CD14-positive monocyte (primary cell): ENCODE results near the gene UNC13C. TPM values are rescaled to one million over a fixed set of nuclear protein-coding genes. Genes with fewer than 3 reads are reported as not detected.
A peak's percentile ranks its signal among the peaks of the same experiment; 100 is the strongest.
"Not testable (repeated sequence)": the region's sequence is repeated elsewhere in the genome, so short reads cannot be mapped to it uniquely, and the experiment has no call there.

Experiments
- DNase-seq, 3 donors: peaks; one replicate each; pipeline ENCODE4 v3.0.0-alpha.2; 2011 to 2022
- H2AFZ ChIP-seq: 2 replicates; pipeline ENCODE4 v1.6.0; 2012; ENCODE audit warnings: mild to moderate bottlenecking, low read depth, low read length, inconsistent platforms; ENCODE audit not compliant: insufficient read depth, poor library complexity, severe bottlenecking
- H3K27ac ChIP-seq, 2 donors: 1 replicate in 1 of 2; 2 replicates in 1 of 2; pipeline ENCODE4 v1.5.1; 2012 to 2013; ENCODE audit warnings: low read length in 2 of 2, control low read depth in 1 of 2, inconsistent platforms in 1 of 2, low read depth in 1 of 2, mild to moderate bottlenecking in 1 of 2
- H3K27me3 ChIP-seq, 2 donors: one replicate each; pipeline versions ENCODE4 v1.6.0 to v1.6.1; 2011 to 2013; ENCODE audit warnings: low read length in 2 of 2; ENCODE audit not compliant: control insufficient read depth in 2 of 2, insufficient read depth in 2 of 2
- H3K36me3 ChIP-seq, 2 donors: replicated peaks in 1 of 2; 1 replicate in 1 of 2; 2 replicates in 1 of 2; pipeline versions ENCODE4 v1.5.1 to v1.6.1; 2012 to 2013; ENCODE audit warnings: low read length in 2 of 2, control low read depth in 1 of 2, inconsistent platforms in 1 of 2, mild to moderate bottlenecking in 1 of 2; ENCODE audit not compliant: insufficient read depth in 2 of 2, control insufficient read depth in 1 of 2
- H3K4me1 ChIP-seq, 2 donors: 1 replicate in 1 of 2; 2 replicates in 1 of 2; pipeline versions ENCODE4 v1.5.1 to v1.6.1; 2012 to 2013; ENCODE audit warnings: low read length in 2 of 2, control low read depth in 1 of 2, inconsistent platforms in 1 of 2, mild to moderate bottlenecking in 1 of 2, moderate library complexity in 1 of 2; ENCODE audit not compliant: insufficient read depth in 2 of 2, control insufficient read depth in 1 of 2
- H3K4me2 ChIP-seq: replicated peaks from 2 replicates; pipeline ENCODE3; 2012; ENCODE audit warnings: low read length, moderate library complexity, mild to moderate bottlenecking; ENCODE audit not compliant: poor library complexity, severe bottlenecking; ENCODE audit errors: extremely low read depth
- H3K4me3 ChIP-seq, 3 experiments: fragments of 200-600 bp in 1 of 3; sonication (generic) in 1 of 3; replicated peaks in 1 of 3; 1 replicate in 2 of 3; 2 replicates in 1 of 3; pipeline ENCODE4 v1.5.1; 2011 to 2013; ENCODE audit warnings: low read length in 3 of 3, mild to moderate bottlenecking in 3 of 3, control low read depth in 2 of 3, low read depth in 2 of 3, inconsistent platforms in 1 of 3, moderate library complexity in 1 of 3
- H3K79me2 ChIP-seq: 2 replicates; pipeline ENCODE4 v1.6.0; 2012; ENCODE audit warnings: mild to moderate bottlenecking, control low read depth, inconsistent platforms, low read length, moderate library complexity; ENCODE audit not compliant: insufficient read depth
- H3K9ac ChIP-seq: 2 replicates; pipeline ENCODE4 v1.6.0; 2017; ENCODE audit warnings: low read length, mild to moderate bottlenecking; ENCODE audit not compliant: insufficient read depth, poor library complexity, severe bottlenecking
- H3K9me3 ChIP-seq, 2 donors: replicated peaks in 1 of 2; 1 replicate in 1 of 2; 2 replicates in 1 of 2; pipeline versions ENCODE4 v1.5.1 to v1.6.1; 2012 to 2013; ENCODE audit warnings: low read length in 2 of 2, control low read depth in 1 of 2; ENCODE audit not compliant: control insufficient read depth in 1 of 2, insufficient read depth in 1 of 2
- H4K20me1 ChIP-seq: 2 replicates; pipeline ENCODE4 v1.6.0; 2012; ENCODE audit warnings: mild to moderate bottlenecking, low read length, control low read depth, moderate library complexity; ENCODE audit not compliant: insufficient read depth
- H3K27ac Mint-ChIP-seq, 7 donors: one replicate each; pipeline ENCODE4 v1.8.0; 2020; ENCODE audit warnings: mild to moderate bottlenecking in 7 of 7, mixed read lengths in 7 of 7, moderate library complexity in 6 of 7, inconsistent platforms in 2 of 7
- H3K27me3 Mint-ChIP-seq, 3 donors: one replicate each; pipeline ENCODE4 v1.8.0; 2021 to 2022; ENCODE audit warnings: low read depth in 3 of 3, mild to moderate bottlenecking in 3 of 3, mixed read lengths in 3 of 3, moderate library complexity in 3 of 3, inconsistent platforms in 1 of 3
- H3K36me3 Mint-ChIP-seq, 2 donors: one replicate each; pipeline ENCODE4 v1.8.0; 2020; ENCODE audit warnings: mixed read lengths in 2 of 2, inconsistent platforms in 1 of 2, mild to moderate bottlenecking in 1 of 2
- H3K4me1 Mint-ChIP-seq: one replicate; pipeline ENCODE4 v1.8.0; 2020; ENCODE audit warnings: mild to moderate bottlenecking, mixed read lengths
- H3K4me3 Mint-ChIP-seq, 2 donors: one replicate each; pipeline ENCODE4 v1.8.0; 2020; ENCODE audit warnings: mild to moderate bottlenecking in 2 of 2, mixed read lengths in 2 of 2, moderate library complexity in 1 of 2
- H3K9me3 Mint-ChIP-seq, 7 donors: one replicate each; pipeline ENCODE4 v1.8.0; 2020 to 2022; ENCODE audit warnings: mixed read lengths in 7 of 7, mild to moderate bottlenecking in 6 of 7, moderate library complexity in 6 of 7, inconsistent platforms in 2 of 7
- CTCF ChIP-seq: fragments of 200-600 bp; IDR thresholded peaks from one replicate; pipeline ENCODE4 v1.8.0; 2022; ENCODE audit warnings: antibody characterized with exemption, mild to moderate bottlenecking
- WGBS: methylation state at CpG from one replicate; pipeline ENCODE4 v1.1.5; 2013; ENCODE audit warnings: missing lambda C conversion rate; ENCODE audit not compliant: insufficient coverage; 5-methylcytosine and 5-hydroxymethylcytosine counted together
- intact Hi-C, 2 donors: fragments of 100-400 bp; cut with micrococcal nuclease; formaldehyde crosslinking; loops; one replicate each; pipeline versions ENCODE4 v1.15.0 to v1.15.1; 2023
- polyA plus RNA-seq, 3 donors: library from polyadenylated mRNA; depleted of rRNA in 1 of 3; unstranded in 2 of 3; stranded (reverse) in 1 of 3; fragments of 300-500 nt in 2 of 3; fragments of >200 nt in 1 of 3; fragmentation: Illumina TruSeq in 2 of 3; gene quantifications; 1 replicate in 2 of 3; 2 replicates in 1 of 3; pipeline ENCODE4 v1.2.3, GENCODE V29; 2012 to 2021

Gene UNC13C
- polyA plus RNA-seq, 3 donors: not detected

GRCh38 chr15:54428596-54428995, 450.4 kb downstream of the UNC13C start:
- DNase-seq: no peak
- Histone ChIP-seq H3K27me3 (no peaks in the 10 kb centered on the region), H3K4me2 (no peak overlapping the region), H3K9ac (no peak overlapping the region), H3K36me3 (no peaks in the 10 kb centered on the region), H3K4me3 (no peak overlapping the region), H3K9me3 (peaks cover 0 to 14% of the 10 kb centered on the region in 2 donors), H4K20me1 (no peaks in the 10 kb centered on the region), H2AFZ (no peak overlapping the region), H3K4me1 (no peaks in the 10 kb centered on the region), H3K27ac (no peak overlapping the region), H3K79me2 (no peaks in the 10 kb centered on the region)
- Mint-ChIP-seq H3K27ac (peak overlapping the region in 1 of 7 donors; percentile 30), H3K4me1 (no peaks in the 10 kb centered on the region), H3K9me3 (peaks cover 4 to 13% (median 5%) of the 10 kb centered on the region in 7 donors), H3K36me3 (no peaks in the 10 kb centered on the region), H3K27me3 (no peaks in the 10 kb centered on the region), H3K4me3 (no peak overlapping the region)
- 100% methylated on average over 1 of the region's 4 CpGs for WGBS
- intact Hi-C loops: no loop called here
- TF ChIP-seq CTCF: no peak

GRCh38 chr15:54450288-54450687, 472.0 kb downstream of the UNC13C start:
- DNase-seq, H3K27ac Mint-ChIP-seq, H3K4me3 ChIP-seq, H3K4me2 ChIP-seq, H3K4me3 Mint-ChIP-seq, H4K20me1 ChIP-seq, H3K4me1 ChIP-seq, H3K36me3 Mint-ChIP-seq, H3K4me1 Mint-ChIP-seq, H3K79me2 ChIP-seq, H3K36me3 ChIP-seq, H3K27me3 ChIP-seq, H3K27ac ChIP-seq, H3K9ac ChIP-seq, H2AFZ ChIP-seq, H3K27me3 Mint-ChIP-seq, intact Hi-C loops: not testable (repeated sequence)
- 91% methylated on average over 9 of the region's 9 CpGs for WGBS
- peaks cover 21 to 55% (median 35%) of the 10 kb centered on the region in 7 donors for H3K9me3 Mint-ChIP-seq
- peaks cover 23 to 24% of the 10 kb centered on the region in 2 donors for H3K9me3 ChIP-seq
